HepG2 (cell line): ENCODE measurements around the gene RREB1. TPM values are rescaled to one million over a fixed set of nuclear protein-coding genes. Genes with fewer than 3 reads are reported as not detected.

Experiments
- ATF7 ChIP-seq, 2 experiments: fragments of 450-650 bp in 1 of 2; sonication (generic) in 1 of 2; formaldehyde crosslinking in 1 of 2; IDR thresholded peaks; 2 replicates each; pipeline versions ENCODE4 v1.4.0 to v1.6.1; 2016 to 2020; ENCODE audit warnings: antibody characterized with exemption in 1 of 2, mild to moderate bottlenecking in 1 of 2, missing genetic modification reagents in 1 of 2
- BRD4 ChIP-seq: sonication (generic); formaldehyde crosslinking; IDR thresholded peaks from 2 replicates; pipeline ENCODE4 v1.4.0; 2020; ENCODE audit warnings: missing genetic modification reagents
- HMGA1 ChIP-seq: sonication (generic); formaldehyde crosslinking; conservative IDR thresholded peaks from 2 replicates; pipeline ENCODE4 v1.4.0; 2020; ENCODE audit warnings: missing genetic modification reagents
- MAFG ChIP-seq: sonication (generic); formaldehyde crosslinking; IDR thresholded peaks from 2 replicates; pipeline ENCODE4 v1.5.1; 2020; ENCODE audit warnings: mild to moderate bottlenecking, missing genetic modification reagents
- SOX13 ChIP-seq, 3 experiments: fragments of 450-650 bp in 1 of 3; sonication (generic) in 1 of 3; formaldehyde crosslinking in 1 of 3; IDR thresholded peaks in 2 of 3; conservative IDR thresholded peaks in 1 of 3; 2 replicates each; pipeline versions ENCODE4 v1.5.0 to v1.6.1; 2016 to 2020; ENCODE audit warnings: antibody characterized with exemption in 1 of 3, mild to moderate bottlenecking in 1 of 3, missing compliant biosample characterization in 1 of 3, missing genetic modification reagents in 1 of 3, moderate library complexity in 1 of 3
- polyA plus RNA-seq, 8 experiments: library from polyadenylated mRNA; depleted of rRNA in 3 of 8; stranded (reverse) in 7 of 8; unstranded in 1 of 8; fragments of >200 nt; fragmentation: Illumina TruSeq in 4 of 8; extraction: Trizol in 4 of 8; gene quantifications; 2 replicates each; pipeline versions ENCODE4 v1.2.1 to v1.2.3, GENCODE V29; 2011 to 2016; ENCODE audit warnings: low read depth in 4 of 8, missing spikeins in 1 of 8, mixed read lengths in 1 of 8; ENCODE audit not compliant: insufficient read depth in 1 of 8
- total RNA-seq, 5 experiments: library from RNA; depleted of rRNA; stranded (reverse); fragments of >200 nt; fragmentation: Illumina TruSeq; extraction: Trizol; gene quantifications; 2 replicates each; pipeline ENCODE4 v1.2.3, GENCODE V29; 2016; ENCODE audit warnings: low read depth in 1 of 5
- TF ChIP-seq, protein P1 (sequence below), 2 experiments: sonication (generic) in 1 of 2; formaldehyde crosslinking in 1 of 2; IDR thresholded peaks; 2 replicates each; pipeline versions ENCODE4 v1.6.1 to v1.9.0; 2014 to 2022; ENCODE audit warnings: antibody characterized with exemption in 1 of 2, borderline replicate concordance in 1 of 2, inconsistent platforms in 1 of 2, low read depth in 1 of 2, missing genetic modification reagents in 1 of 2
- TF ChIP-seq, protein P2 (sequence below): sonication (generic); formaldehyde crosslinking; IDR thresholded peaks from 2 replicates; pipeline ENCODE4 v1.4.0; 2020; ENCODE audit warnings: missing genetic modification reagents
- TF ChIP-seq, protein P3 (sequence below): sonication (generic); formaldehyde crosslinking; conservative IDR thresholded peaks from 2 replicates; pipeline ENCODE4 v1.4.0; 2020; ENCODE audit warnings: missing genetic modification reagents
- TF ChIP-seq, protein P4 (sequence below): sonication (generic); formaldehyde crosslinking; IDR thresholded peaks from 2 replicates; pipeline ENCODE4 v1.9.0; 2021; ENCODE audit warnings: missing genetic modification reagents, mild to moderate bottlenecking, borderline replicate concordance
- TF ChIP-seq, protein P5 (sequence below): sonication (generic); formaldehyde crosslinking; IDR thresholded peaks from 2 replicates; pipeline ENCODE4 v1.4.0; 2020; ENCODE audit warnings: missing genetic modification reagents
- TF ChIP-seq, protein P6 (sequence below): sonication (generic); formaldehyde crosslinking; IDR thresholded peaks from 2 replicates; pipeline ENCODE4 v1.4.0; 2020; ENCODE audit warnings: missing genetic modification reagents, borderline replicate concordance

RREB1 gene
- total and polyA plus RNA-seq, 2 of the 13 experiments (the other 11 are each of a cell fraction or from before 2014, with no cell fraction given), result 6.1 to 23.2 TPM

DNA sequence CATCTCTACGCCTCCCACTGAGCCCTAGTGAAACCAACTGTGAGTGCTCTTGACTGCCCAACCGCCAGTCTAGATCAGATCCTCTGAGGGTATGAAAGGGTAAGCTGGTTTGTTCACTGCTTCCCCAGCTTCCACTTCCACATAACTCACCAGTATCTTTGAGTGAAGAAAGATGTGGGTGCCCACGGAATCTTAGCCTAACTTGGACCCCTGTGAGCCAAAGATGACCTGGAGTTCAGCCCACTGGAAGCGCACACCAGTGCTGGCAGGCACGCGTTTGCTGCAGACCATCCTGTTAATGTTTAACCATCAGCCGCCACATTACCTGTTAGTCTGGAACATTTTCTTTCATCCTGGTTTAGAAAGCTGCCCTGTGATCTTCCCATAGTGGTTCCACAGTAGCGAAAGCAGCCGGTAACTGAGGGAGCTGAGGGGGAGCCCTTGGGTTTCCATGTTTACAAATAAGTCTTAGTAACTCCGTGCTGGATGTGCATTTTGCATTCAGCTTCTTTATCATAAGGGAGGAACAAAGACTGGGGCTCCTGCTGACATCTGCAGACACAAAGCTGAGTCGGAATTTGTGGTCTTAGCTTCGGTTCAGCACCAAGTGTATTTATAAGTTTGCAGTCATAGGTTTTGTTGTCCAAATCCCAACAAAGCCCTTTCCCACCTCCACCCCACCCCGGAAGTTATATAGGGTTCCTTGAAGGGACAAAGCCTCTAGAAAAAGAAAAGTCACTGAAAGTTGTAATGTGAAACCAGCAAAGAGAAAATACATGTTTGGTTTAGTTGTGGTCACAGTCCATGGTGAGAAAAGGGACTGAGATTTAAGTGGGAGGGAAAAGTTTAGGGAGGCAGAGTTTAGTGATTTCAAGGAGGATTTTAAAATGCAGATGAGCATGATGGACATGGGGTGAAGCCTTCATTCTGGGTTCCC is 134.2 kb downstream of the RREB1 start (continued):
- TF ChIP-seq, protein P1, sequence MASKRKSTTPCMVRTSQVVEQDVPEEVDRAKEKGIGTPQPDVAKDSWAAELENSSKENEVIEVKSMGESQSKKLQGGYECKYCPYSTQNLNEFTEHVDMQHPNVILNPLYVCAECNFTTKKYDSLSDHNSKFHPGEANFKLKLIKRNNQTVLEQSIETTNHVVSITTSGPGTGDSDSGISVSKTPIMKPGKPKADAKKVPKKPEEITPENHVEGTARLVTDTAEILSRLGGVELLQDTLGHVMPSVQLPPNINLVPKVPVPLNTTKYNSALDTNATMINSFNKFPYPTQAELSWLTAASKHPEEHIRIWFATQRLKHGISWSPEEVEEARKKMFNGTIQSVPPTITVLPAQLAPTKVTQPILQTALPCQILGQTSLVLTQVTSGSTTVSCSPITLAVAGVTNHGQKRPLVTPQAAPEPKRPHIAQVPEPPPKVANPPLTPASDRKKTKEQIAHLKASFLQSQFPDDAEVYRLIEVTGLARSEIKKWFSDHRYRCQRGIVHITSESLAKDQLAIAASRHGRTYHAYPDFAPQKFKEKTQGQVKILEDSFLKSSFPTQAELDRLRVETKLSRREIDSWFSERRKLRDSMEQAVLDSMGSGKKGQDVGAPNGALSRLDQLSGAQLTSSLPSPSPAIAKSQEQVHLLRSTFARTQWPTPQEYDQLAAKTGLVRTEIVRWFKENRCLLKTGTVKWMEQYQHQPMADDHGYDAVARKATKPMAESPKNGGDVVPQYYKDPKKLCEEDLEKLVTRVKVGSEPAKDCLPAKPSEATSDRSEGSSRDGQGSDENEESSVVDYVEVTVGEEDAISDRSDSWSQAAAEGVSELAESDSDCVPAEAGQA (IDR thresholded peaks at IDR 0.05; ENCODE audit: low read depth), result 0 out of 2 replicates have a peak, but pooled peaks have one; percentile 25
- TF ChIP-seq, protein P1 (CRISPR knock-in tag; IDR thresholded peaks at IDR 0.05; ENCODE audit: borderline replicate concordance), result no peak; the same call in 1 of the 2 replicates
- TF ChIP-seq, protein P2, sequence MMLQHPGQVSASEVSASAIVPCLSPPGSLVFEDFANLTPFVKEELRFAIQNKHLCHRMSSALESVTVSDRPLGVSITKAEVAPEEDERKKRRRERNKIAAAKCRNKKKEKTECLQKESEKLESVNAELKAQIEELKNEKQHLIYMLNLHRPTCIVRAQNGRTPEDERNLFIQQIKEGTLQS (CRISPR knock-in tag), result no peak
- TF ChIP-seq, protein P3, sequence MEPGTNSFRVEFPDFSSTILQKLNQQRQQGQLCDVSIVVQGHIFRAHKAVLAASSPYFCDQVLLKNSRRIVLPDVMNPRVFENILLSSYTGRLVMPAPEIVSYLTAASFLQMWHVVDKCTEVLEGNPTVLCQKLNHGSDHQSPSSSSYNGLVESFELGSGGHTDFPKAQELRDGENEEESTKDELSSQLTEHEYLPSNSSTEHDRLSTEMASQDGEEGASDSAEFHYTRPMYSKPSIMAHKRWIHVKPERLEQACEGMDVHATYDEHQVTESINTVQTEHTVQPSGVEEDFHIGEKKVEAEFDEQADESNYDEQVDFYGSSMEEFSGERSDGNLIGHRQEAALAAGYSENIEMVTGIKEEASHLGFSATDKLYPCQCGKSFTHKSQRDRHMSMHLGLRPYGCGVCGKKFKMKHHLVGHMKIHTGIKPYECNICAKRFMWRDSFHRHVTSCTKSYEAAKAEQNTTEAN (CRISPR knock-in tag), result 0 out of 2 replicates have a peak, but pooled peaks have one; percentile 62
- no peak for TF ChIP-seq BRD4 (CRISPR knock-in tag)
- TF ChIP-seq, protein P4, sequence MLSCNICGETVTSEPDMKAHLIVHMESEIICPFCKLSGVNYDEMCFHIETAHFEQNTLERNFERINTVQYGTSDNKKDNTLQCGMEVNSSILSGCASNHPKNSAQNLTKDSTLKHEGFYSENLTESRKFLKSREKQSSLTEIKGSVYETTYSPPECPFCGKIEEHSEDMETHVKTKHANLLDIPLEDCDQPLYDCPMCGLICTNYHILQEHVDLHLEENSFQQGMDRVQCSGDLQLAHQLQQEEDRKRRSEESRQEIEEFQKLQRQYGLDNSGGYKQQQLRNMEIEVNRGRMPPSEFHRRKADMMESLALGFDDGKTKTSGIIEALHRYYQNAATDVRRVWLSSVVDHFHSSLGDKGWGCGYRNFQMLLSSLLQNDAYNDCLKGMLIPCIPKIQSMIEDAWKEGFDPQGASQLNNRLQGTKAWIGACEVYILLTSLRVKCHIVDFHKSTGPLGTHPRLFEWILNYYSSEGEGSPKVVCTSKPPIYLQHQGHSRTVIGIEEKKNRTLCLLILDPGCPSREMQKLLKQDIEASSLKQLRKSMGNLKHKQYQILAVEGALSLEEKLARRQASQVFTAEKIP (CRISPR knock-in tag), result no peak
- TF ChIP-seq ATF7 (IDR thresholded peaks at IDR 0.05), result no peak
- no peak for TF ChIP-seq ATF7 (CRISPR knock-in tag; IDR thresholded peaks at IDR 0.05)
- 0 out of 2 replicates have a peak, but pooled peaks have one; percentile 16 for TF ChIP-seq SOX13 (IDR thresholded peaks at IDR 0.05)
- TF ChIP-seq SOX13 (CRISPR knock-in tag; conservative IDR thresholded peaks at IDR 0.05 in 1 of 2, IDR thresholded peaks at IDR 0.05 in 1 of 2), result peak in 1 of 2 experiments; percentile 74; a peak in 2 of 4 replicates
- no peak for TF ChIP-seq MAFG (CRISPR knock-in tag)
- TF ChIP-seq, protein P5, sequence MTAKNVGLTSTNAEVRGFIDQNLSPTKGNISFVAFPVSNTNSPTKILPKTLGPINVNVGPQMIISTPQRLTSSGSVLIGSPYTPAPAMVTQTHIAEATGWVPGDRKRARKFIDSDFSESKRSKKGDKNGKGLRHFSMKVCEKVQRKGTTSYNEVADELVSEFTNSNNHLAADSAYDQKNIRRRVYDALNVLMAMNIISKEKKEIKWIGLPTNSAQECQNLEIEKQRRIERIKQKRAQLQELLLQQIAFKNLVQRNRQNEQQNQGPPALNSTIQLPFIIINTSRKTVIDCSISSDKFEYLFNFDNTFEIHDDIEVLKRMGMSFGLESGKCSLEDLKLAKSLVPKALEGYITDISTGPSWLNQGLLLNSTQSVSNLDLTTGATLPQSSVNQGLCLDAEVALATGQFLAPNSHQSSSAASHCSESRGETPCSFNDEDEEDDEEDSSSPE (CRISPR knock-in tag), result 0 out of 2 replicates have a peak, but pooled peaks have one; percentile 23
- TF ChIP-seq, protein P6, sequence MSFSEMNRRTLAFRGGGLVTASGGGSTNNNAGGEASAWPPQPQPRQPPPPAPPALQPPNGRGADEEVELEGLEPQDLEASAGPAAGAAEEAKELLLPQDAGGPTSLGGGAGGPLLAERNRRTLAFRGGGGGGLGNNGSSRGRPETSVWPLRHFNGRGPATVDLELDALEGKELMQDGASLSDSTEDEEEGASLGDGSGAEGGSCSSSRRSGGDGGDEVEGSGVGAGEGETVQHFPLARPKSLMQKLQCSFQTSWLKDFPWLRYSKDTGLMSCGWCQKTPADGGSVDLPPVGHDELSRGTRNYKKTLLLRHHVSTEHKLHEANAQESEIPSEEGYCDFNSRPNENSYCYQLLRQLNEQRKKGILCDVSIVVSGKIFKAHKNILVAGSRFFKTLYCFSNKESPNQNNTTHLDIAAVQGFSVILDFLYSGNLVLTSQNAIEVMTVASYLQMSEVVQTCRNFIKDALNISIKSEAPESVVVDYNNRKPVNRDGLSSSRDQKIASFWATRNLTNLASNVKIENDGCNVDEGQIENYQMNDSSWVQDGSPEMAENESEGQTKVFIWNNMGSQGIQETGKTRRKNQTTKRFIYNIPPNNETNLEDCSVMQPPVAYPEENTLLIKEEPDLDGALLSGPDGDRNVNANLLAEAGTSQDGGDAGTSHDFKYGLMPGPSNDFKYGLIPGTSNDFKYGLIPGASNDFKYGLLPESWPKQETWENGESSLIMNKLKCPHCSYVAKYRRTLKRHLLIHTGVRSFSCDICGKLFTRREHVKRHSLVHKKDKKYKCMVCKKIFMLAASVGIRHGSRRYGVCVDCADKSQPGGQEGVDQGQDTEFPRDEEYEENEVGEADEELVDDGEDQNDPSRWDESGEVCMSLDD (CRISPR knock-in tag), result 0 out of 2 replicates have a peak, but pooled peaks have one; percentile 33
- TF ChIP-seq HMGA1 (CRISPR knock-in tag), result no peak
